ENCODE results near the gene SIDT2. TPM values are rescaled to one million over a fixed set of nuclear protein-coding genes. Genes with fewer than 3 reads are reported as not detected.
A peak's percentile ranks its signal among the peaks of the same experiment; 100 is the strongest.

SIDT2 gene
- total RNA-seq, 4 donors from 2014 or later, result 38.4 to 49.4 (median 40.7) TPM

GRCh38 chr11:117223741-117224689, 45.5 kb downstream of the SIDT2 start:
- WGBS, 2 donors, result 80 to 88% methylated on average over 17 of the region's 17 CpGs
- no peak for TF ChIP-seq CTCF (IDR thresholded peaks at IDR 0.05)
- TF ChIP-seq POLR2A (IDR thresholded peaks at IDR 0.05), result no peak
- peak in 1 of 2 donors; percentile 28 for DNase-seq (ENCODE audit: low spot score in 2 of 2)
- intact Hi-C loops (cut with DNase I; ENCODE audit: low total_unique reads), result no loop called here
- no peak overlapping the region for H3K4me3 ChIP-seq (ENCODE audit: low read depth, poor library complexity, severe bottlenecking)

GRCh38 chr11:117225553-117226170, 47.1 kb downstream of the SIDT2 start:
- no peak overlapping the region for H3K4me3 ChIP-seq (ENCODE audit: low read depth, poor library complexity, severe bottlenecking)
- no peak for TF ChIP-seq POLR2A (IDR thresholded peaks at IDR 0.05)
- no peak for TF ChIP-seq CTCF (IDR thresholded peaks at IDR 0.05)
- 95 to 98% methylated on average over 9 of the region's 9 CpGs for WGBS, 2 donors
- DNase-seq (ENCODE audit: low spot score in 2 of 2), result peak in 1 of 2 donors; percentile 79
- intact Hi-C loops (cut with DNase I; ENCODE audit: low total_unique reads), result no loop called here

GRCh38 chr11:117226388-117227385, 48.1 kb downstream of the SIDT2 start:
- intact Hi-C loops (cut with DNase I; ENCODE audit: low total_unique reads), result no loop called here
- H3K4me3 ChIP-seq (ENCODE audit: low read depth, poor library complexity, severe bottlenecking), result no peak overlapping the region
- TF ChIP-seq POLR2A (IDR thresholded peaks at IDR 0.05), result no peak
- peak in 1 of 3 donors; percentile 23 for TF ChIP-seq CTCF (IDR thresholded peaks at IDR 0.05)
- peak in 1 of 2 donors; percentile 85 for DNase-seq (ENCODE audit: low spot score in 2 of 2)
- WGBS, 2 donors, result 65 to 68% methylated on average over 19 of the region's 19 CpGs

- intact Hi-C loops (cut with DNase I; ENCODE audit: low total_unique reads), result no loop called here
- WGBS, 2 donors, result 92 to 93% methylated on average over 11 of the region's 11 CpGs
- no peak overlapping the region for H3K4me3 ChIP-seq (ENCODE audit: low read depth, poor library complexity, severe bottlenecking)
- DNase-seq (ENCODE audit: low spot score in 2 of 2), result peak in 1 of 2 donors; percentile 65
- TF ChIP-seq CTCF (IDR thresholded peaks at IDR 0.05) (no peak), POLR2A (IDR thresholded peaks at IDR 0.05) (no peak)
Measured at GRCh38 chr11:117228091-117228490, 49.5 kb downstream of the SIDT2 start.

GRCh38 chr11:117229411-117229810, 50.9 kb downstream of the SIDT2 start:
- intact Hi-C loops (cut with DNase I; ENCODE audit: low total_unique reads), result no loop called here
- no peak for TF ChIP-seq CTCF (IDR thresholded peaks at IDR 0.05)
- no peak for TF ChIP-seq POLR2A (IDR thresholded peaks at IDR 0.05)
- WGBS, 2 donors, result 90 to 94% methylated on average over 12 of the region's 12 CpGs
- peak in 1 of 2 donors; percentile 82 for DNase-seq (ENCODE audit: low spot score in 2 of 2)
- H3K4me3 ChIP-seq (ENCODE audit: low read depth, poor library complexity, severe bottlenecking), result no peak overlapping the region
